DOHH2 (cell line): Measurements from ENCODE around the gene TRAF1.

Experiments used
- H3F3A ChIP-seq: fragments of 200-600 bp; sonication (generic), shearing (Covaris generic); 2 replicates; pipeline ENCODE4 v1.6.0; 2016; ENCODE audit warnings: antibody characterized with exemption, mild to moderate bottlenecking; ENCODE audit not compliant: control insufficient read depth, insufficient read depth
- H3K27ac ChIP-seq: fragments of 200-600 bp; sonication (generic); 2 replicates; pipeline ENCODE4 v1.5.1; 2014; ENCODE audit warnings: low read depth, mild to moderate bottlenecking, low read length, moderate library complexity
- H3K27me3 ChIP-seq: fragments of 200-600 bp; sonication (generic); 2 replicates; pipeline ENCODE4 v1.6.1; 2014; ENCODE audit warnings: mild to moderate bottlenecking, low read length, mixed read lengths; ENCODE audit not compliant: control insufficient read depth
- H3K36me3 ChIP-seq: fragments of 200-600 bp; sonication (generic); 2 replicates; pipeline ENCODE4 v1.6.1; 2014; ENCODE audit warnings: mild to moderate bottlenecking, low read length, moderate library complexity, mixed read lengths; ENCODE audit not compliant: control insufficient read depth
- H3K4me1 ChIP-seq: fragments of 200-600 bp; sonication (generic); 2 replicates; pipeline ENCODE4 v1.6.1; 2014; ENCODE audit warnings: mild to moderate bottlenecking, low read length, mixed read lengths; ENCODE audit not compliant: control insufficient read depth
- H3K4me2 ChIP-seq: fragments of 200-600 bp; sonication (generic); 2 replicates; pipeline ENCODE4 v1.6.0; 2014; ENCODE audit warnings: mild to moderate bottlenecking, low read length, moderate library complexity
- H3K4me3 ChIP-seq: fragments of 200-600 bp; sonication (generic); 2 replicates; pipeline ENCODE4 v1.5.1; 2014; ENCODE audit warnings: mild to moderate bottlenecking, low read length, mixed read lengths
- H3K79me2 ChIP-seq: fragments of 200-600 bp; sonication (generic); 2 replicates; pipeline ENCODE4 v1.6.1; 2014; ENCODE audit warnings: mild to moderate bottlenecking, low read length, mixed read lengths; ENCODE audit not compliant: control insufficient read depth
- H3K9me2 ChIP-seq: fragments of 200-600 bp; sonication (generic); replicated peaks from 2 replicates; pipeline ENCODE4 v1.6.1; 2014; ENCODE audit warnings: mild to moderate bottlenecking, low read length, mixed read lengths; ENCODE audit not compliant: control insufficient read depth
- H3K9me3 ChIP-seq: fragments of 200-600 bp; sonication (generic); 2 replicates; pipeline ENCODE4 v1.6.1; 2014; ENCODE audit warnings: antibody characterized with exemption, low read length, mixed read lengths; ENCODE audit not compliant: control insufficient read depth, insufficient read depth
- H4K20me1 ChIP-seq: fragments of 200-600 bp; sonication (generic); 2 replicates; pipeline ENCODE4 v1.6.0; 2014; ENCODE audit warnings: low read depth, mild to moderate bottlenecking, antibody characterized with exemption, low read length, moderate library complexity; ENCODE audit not compliant: control insufficient read depth, insufficient read depth
- CTCF ChIP-seq: fragments of 200-600 bp; sonication (generic); IDR thresholded peaks from one replicate; pipeline ENCODE4 v1.5.1; 2014; ENCODE audit warnings: antibody characterized with exemption, mild to moderate bottlenecking, low read depth, low read length; ENCODE audit not compliant: poor library complexity, severe bottlenecking
- EZH2phosphoT487 ChIP-seq: fragments of 200-600 bp; sonication (generic); IDR thresholded peaks from 2 replicates; pipeline ENCODE4 v1.6.1; 2017; ENCODE audit warnings: borderline replicate concordance, mild to moderate bottlenecking, antibody characterized with exemption, low read length, moderate library complexity, mixed read lengths

Gene TRAF1

GRCh38 chr9:120885457-120885856 is 41.1 kb downstream of the TRAF1 start:
- peak overlapping the region; percentile 0; the same call in 1 of the 2 replicates for H3K27ac ChIP-seq
- H3K36me3 ChIP-seq: no peaks in the 10 kb centered on the region
- H3K9me3 ChIP-seq: no peaks in the 10 kb centered on the region
- H3K4me2 ChIP-seq: peak overlapping the region; percentile 44
- peaks cover 93% of the 10 kb centered on the region for H3K4me1 ChIP-seq
- no peaks in the 10 kb centered on the region for H3K9me2 ChIP-seq
- no peaks in the 10 kb centered on the region for H3K27me3 ChIP-seq
- 0 out of 2 replicates have a peak overlapping the region, but pooled peaks have one; percentile 8 for H3K4me3 ChIP-seq
- TF ChIP-seq EZH2phosphoT487: no peak
- TF ChIP-seq CTCF: no peak
- peaks cover 13% of the 10 kb centered on the region for H3F3A ChIP-seq
- no peaks in the 10 kb centered on the region for H4K20me1 ChIP-seq
- no peaks in the 10 kb centered on the region for H3K79me2 ChIP-seq

GRCh38 chr9:120883608-120883996 is 43.0 kb downstream of the TRAF1 start:
- no peaks in the 10 kb centered on the region for H4K20me1 ChIP-seq
- H3K27ac ChIP-seq: no peak overlapping the region
- no peaks in the 10 kb centered on the region for H3K9me2 ChIP-seq
- peaks cover 93% of the 10 kb centered on the region for H3K4me1 ChIP-seq
- H3K36me3 ChIP-seq: peaks cover under 1% of the 10 kb centered on the region
- no peak overlapping the region for H3K4me3 ChIP-seq
- H3K27me3 ChIP-seq: no peaks in the 10 kb centered on the region
- peaks cover 18% of the 10 kb centered on the region for H3F3A ChIP-seq
- H3K9me3 ChIP-seq: no peaks in the 10 kb centered on the region
- no peaks in the 10 kb centered on the region; the same call in 1 of the 2 replicates for H3K79me2 ChIP-seq
- TF ChIP-seq CTCF (no peak), EZH2phosphoT487 (no peak)
- H3K4me2 ChIP-seq: no peak overlapping the region

- no peak overlapping the region for H3K4me2 ChIP-seq
- H3F3A ChIP-seq: peaks cover 20% of the 10 kb centered on the region
- peaks cover 6% of the 10 kb centered on the region for H3K36me3 ChIP-seq
- H3K9me3 ChIP-seq: no peaks in the 10 kb centered on the region
- H3K27ac ChIP-seq: no peak overlapping the region
- no peaks in the 10 kb centered on the region for H3K9me2 ChIP-seq
- H3K27me3 ChIP-seq: no peaks in the 10 kb centered on the region
- no peak for TF ChIP-seq EZH2phosphoT487
- TF ChIP-seq CTCF: no peak
- H3K4me3 ChIP-seq: no peak overlapping the region
- H3K79me2 ChIP-seq: peaks cover 5% of the 10 kb centered on the region
- peaks cover 93% of the 10 kb centered on the region for H3K4me1 ChIP-seq
- H4K20me1 ChIP-seq: no peaks in the 10 kb centered on the region
These were observed 43.5 kb downstream of the TRAF1 start for GRCh38 chr9:120882935-120883607.
